Panc1 (cell line): ENCODE results near the gene DPY19L1.
"Not testable (repeated sequence)": the region's sequence is repeated elsewhere in the genome, so short reads cannot be mapped to it uniquely, and the experiment has no call there.

ENCODE experiments used
- CTCF ChIP-seq: fragments of 450-650 bp; IDR thresholded peaks from 2 replicates; pipeline ENCODE4 v1.5.1; 2017; ENCODE audit warnings: mild to moderate bottlenecking
- POLR2AphosphoS5 ChIP-seq: IDR thresholded peaks from 2 replicates; pipeline ENCODE4 v1.6.1; 2012; ENCODE audit warnings: mild to moderate bottlenecking, low read depth, low read length, moderate library complexity
- REST ChIP-seq, 2 experiments: IDR thresholded peaks; 2 replicates each; pipeline ENCODE4 v1.6.1; 2011 to 2012; ENCODE audit warnings: low read depth in 2 of 2, control low read depth in 1 of 2, low read length in 1 of 2, mild to moderate bottlenecking in 1 of 2, moderate library complexity in 1 of 2; ENCODE audit not compliant: insufficient read depth in 1 of 2
- SIN3A ChIP-seq: IDR thresholded peaks from 2 replicates; pipeline ENCODE4 v1.6.1; 2012; ENCODE audit warnings: low read depth, mild to moderate bottlenecking, low read length, moderate library complexity, borderline replicate concordance; ENCODE audit not compliant: insufficient read depth

- not testable (repeated sequence) for TF ChIP-seq CTCF; REST (IDR thresholded peaks at IDR 0.05; ENCODE audit: insufficient read depth in 1 of 2, low read depth in 2 of 2, low read length in 1 of 2); POLR2AphosphoS5; SIN3A
These were observed 64.4 kb downstream of the DPY19L1 start for GRCh38 chr7:34972739-34973399.
